OCI-LY3 (cell line): ENCODE results near the gene TRAPPC12.

Experiments used
- EZH2phosphoT487 ChIP-seq: fragments of 200-600 bp; shearing (Covaris generic); IDR thresholded peaks from 2 replicates; pipeline ENCODE4 v1.6.1; 2018; ENCODE audit warnings: antibody characterized with exemption, mixed run types, low read depth
- TF ChIP-seq, protein P1 (sequence below): fragments of 200-600, 300-600 bp; sonication (generic); IDR thresholded peaks from 2 replicates; pipeline ENCODE4 v1.5.1; 2014; ENCODE audit warnings: antibody characterized with exemption, low read length, low read depth

- TF ChIP-seq, protein P1, sequence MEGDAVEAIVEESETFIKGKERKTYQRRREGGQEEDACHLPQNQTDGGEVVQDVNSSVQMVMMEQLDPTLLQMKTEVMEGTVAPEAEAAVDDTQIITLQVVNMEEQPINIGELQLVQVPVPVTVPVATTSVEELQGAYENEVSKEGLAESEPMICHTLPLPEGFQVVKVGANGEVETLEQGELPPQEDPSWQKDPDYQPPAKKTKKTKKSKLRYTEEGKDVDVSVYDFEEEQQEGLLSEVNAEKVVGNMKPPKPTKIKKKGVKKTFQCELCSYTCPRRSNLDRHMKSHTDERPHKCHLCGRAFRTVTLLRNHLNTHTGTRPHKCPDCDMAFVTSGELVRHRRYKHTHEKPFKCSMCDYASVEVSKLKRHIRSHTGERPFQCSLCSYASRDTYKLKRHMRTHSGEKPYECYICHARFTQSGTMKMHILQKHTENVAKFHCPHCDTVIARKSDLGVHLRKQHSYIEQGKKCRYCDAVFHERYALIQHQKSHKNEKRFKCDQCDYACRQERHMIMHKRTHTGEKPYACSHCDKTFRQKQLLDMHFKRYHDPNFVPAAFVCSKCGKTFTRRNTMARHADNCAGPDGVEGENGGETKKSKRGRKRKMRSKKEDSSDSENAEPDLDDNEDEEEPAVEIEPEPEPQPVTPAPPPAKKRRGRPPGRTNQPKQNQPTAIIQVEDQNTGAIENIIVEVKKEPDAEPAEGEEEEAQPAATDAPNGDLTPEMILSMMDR = no peak
- no peak for TF ChIP-seq EZH2phosphoT487
These were observed 62.0 kb downstream of the TRAPPC12 start for GRCh38 chr2:3441465-3441864.
